Prostate gland (tissue), 2 donors: ENCODE measurements around the gene DOK3. TPM values are rescaled to one million over a fixed set of nuclear protein-coding genes. Genes with fewer than 3 reads are reported as not detected.
A peak's percentile ranks its signal among the peaks of the same experiment; 100 is the strongest.

Source experiments
- DNase-seq: peaks from one replicate; pipeline ENCODE4 v3.0.0-alpha.2; 2019; ENCODE audit warnings: low spot score
- H3K27ac ChIP-seq, 2 donors: fragments of 200-600 bp; sonication (generic); 2 replicates each; pipeline ENCODE4 v1.5.1; 2017 to 2019
- H3K27me3 ChIP-seq: fragments of 200-600 bp; sonication (generic); replicated peaks from 2 replicates; pipeline ENCODE4 v1.5.1; 2019; ENCODE audit not compliant: insufficient read depth
- H3K36me3 ChIP-seq, 2 donors: fragments of 200-600 bp; sonication (generic); 1 replicate in 1 of 2; 2 replicates in 1 of 2; pipeline versions ENCODE4 v1.5.1 to v1.8.1; 2017 to 2019
- H3K4me1 ChIP-seq: fragments of 200-600 bp; sonication (generic); replicated peaks from 2 replicates; pipeline ENCODE4 v1.5.1; 2019
- H3K4me3 ChIP-seq, 2 donors: fragments of 200-600 bp; sonication (generic); 2 replicates each; pipeline ENCODE4 v1.5.1; 2017 to 2019
- H3K9me3 ChIP-seq: fragments of 200-600 bp; sonication (generic); 2 replicates; pipeline ENCODE4 v1.5.1; 2017
- POLR2A ChIP-seq: fragments of 450-650 bp; IDR thresholded peaks from one replicate; pipeline ENCODE4 v1.6.1; 2016; ENCODE audit warnings: antibody characterized with exemption, mild to moderate bottlenecking
- POLR2AphosphoS5 ChIP-seq: sonication (generic); formaldehyde crosslinking; IDR thresholded peaks from one replicate; pipeline ENCODE4 v1.6.1; 2017; ENCODE audit warnings: antibody characterized with exemption
- WGBS: methylation state at CpG from one replicate; pipeline ENCODE4 v1.1.5; 2018; 5-methylcytosine and 5-hydroxymethylcytosine counted together
- intact Hi-C: fragments of 100-400 bp; cut with DNase I; formaldehyde crosslinking; loops from one replicate; pipeline ENCODE4 v1.14.2; 2022
- total RNA-seq, 2 donors: library from RNA; depleted of rRNA; stranded (reverse); fragments of >200 nt; gene quantifications; one replicate each; pipeline ENCODE4 v1.1.0, GENCODE V29; 2016
- TF ChIP-seq, protein P1 (sequence below), 4 experiments: fragments of 200-600 bp in 2 of 4; fragments of 450-650 bp in 2 of 4; sonication (generic) in 2 of 4; IDR thresholded peaks; 1 replicate in 3 of 4; 2 replicates in 1 of 4; pipeline ENCODE4 v1.5.1; 2016 to 2019; ENCODE audit warnings: antibody characterized with exemption in 4 of 4, mild to moderate bottlenecking in 2 of 4, moderate library complexity in 2 of 4

Gene DOK3
- total RNA-seq, 2 donors from 2014 or later = 5.0 to 10.4 TPM

DNA sequence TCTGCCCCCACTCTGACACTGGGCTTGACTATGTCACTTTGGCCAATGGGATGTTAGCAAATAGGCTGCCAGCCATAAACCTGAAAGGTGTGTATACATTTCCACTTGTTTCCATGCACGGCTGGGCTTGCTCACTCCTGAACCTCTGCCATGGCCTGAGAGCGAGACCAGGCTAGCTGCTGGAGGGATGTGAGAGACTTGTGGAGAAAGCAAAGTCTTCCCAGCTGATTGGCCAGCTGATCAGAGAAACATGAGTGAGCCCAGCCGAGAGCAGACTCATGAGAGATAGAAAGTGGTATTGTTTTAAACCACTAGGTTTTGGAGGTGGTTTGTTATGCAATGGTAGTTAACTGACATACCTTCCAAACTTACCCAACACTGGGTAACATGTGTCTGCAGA lies 30.8 kb upstream of the DOK3 start:
- DNase-seq = peak; percentile 82
- 25% methylated on average over 3 of the region's 3 CpGs for WGBS
- no peaks in the 10 kb centered on the region for H3K27me3 ChIP-seq
- no peaks in the 10 kb centered on the region for H3K9me3 ChIP-seq
- TF ChIP-seq, protein P1, sequence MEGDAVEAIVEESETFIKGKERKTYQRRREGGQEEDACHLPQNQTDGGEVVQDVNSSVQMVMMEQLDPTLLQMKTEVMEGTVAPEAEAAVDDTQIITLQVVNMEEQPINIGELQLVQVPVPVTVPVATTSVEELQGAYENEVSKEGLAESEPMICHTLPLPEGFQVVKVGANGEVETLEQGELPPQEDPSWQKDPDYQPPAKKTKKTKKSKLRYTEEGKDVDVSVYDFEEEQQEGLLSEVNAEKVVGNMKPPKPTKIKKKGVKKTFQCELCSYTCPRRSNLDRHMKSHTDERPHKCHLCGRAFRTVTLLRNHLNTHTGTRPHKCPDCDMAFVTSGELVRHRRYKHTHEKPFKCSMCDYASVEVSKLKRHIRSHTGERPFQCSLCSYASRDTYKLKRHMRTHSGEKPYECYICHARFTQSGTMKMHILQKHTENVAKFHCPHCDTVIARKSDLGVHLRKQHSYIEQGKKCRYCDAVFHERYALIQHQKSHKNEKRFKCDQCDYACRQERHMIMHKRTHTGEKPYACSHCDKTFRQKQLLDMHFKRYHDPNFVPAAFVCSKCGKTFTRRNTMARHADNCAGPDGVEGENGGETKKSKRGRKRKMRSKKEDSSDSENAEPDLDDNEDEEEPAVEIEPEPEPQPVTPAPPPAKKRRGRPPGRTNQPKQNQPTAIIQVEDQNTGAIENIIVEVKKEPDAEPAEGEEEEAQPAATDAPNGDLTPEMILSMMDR (IDR thresholded peaks at IDR 0.05) = no peak
- peak; percentile 84 for TF ChIP-seq POLR2AphosphoS5
- intact Hi-C loops = no loop called here
- H3K4me3 ChIP-seq = no peak overlapping the region
- H3K27ac ChIP-seq = peak overlapping the region; percentile 38 to 84
- no peaks in the 10 kb centered on the region for H3K36me3 ChIP-seq
- H3K4me1 ChIP-seq = peaks cover 24% of the 10 kb centered on the region

DNA sequence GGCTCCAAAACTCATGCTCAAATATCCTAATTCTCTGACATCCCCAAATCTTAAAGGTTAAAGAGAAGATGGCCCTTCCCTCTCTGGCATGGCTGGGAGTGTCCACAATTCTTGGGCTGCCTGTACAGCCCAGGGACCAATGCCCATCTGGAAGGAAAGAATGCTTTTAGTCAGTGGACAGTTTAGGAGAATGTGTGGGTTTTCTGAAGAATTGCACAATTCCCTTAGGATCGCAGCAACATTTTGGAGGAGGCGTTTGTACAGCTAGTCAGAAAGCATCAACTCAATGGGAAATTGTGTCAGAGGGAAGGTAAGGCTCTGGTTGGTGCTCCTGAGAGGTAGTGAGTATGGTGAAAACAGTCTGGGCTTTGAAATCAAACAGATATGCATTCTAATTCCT lies 29.8 kb upstream of the DOK3 start:
- no peaks in the 10 kb centered on the region for H3K27me3 ChIP-seq
- no peak for DNase-seq
- H3K4me1 ChIP-seq = peaks cover 24% of the 10 kb centered on the region
- no peaks in the 10 kb centered on the region for H3K36me3 ChIP-seq
- no peaks in the 10 kb centered on the region for H3K9me3 ChIP-seq
- TF ChIP-seq POLR2A (no peak), POLR2AphosphoS5 (no peak)
- TF ChIP-seq, protein P1 (IDR thresholded peaks at IDR 0.05) = no peak
- H3K4me3 ChIP-seq = no peak overlapping the region
- H3K27ac ChIP-seq = peak overlapping the region; percentile 76 to 84
- 78% methylated on average over 2 of the region's 2 CpGs for WGBS
- intact Hi-C loops = loop anchor here (5.0 kb wide), 1 partner anchor 53 kb away; the partner anchor contains the start of gene TMED9

GRCh38 chr5:177538876-177539275 lies 29.2 kb upstream of the DOK3 start:
- H3K27ac ChIP-seq = peak overlapping the region; percentile 76 to 84
- no peaks in the 10 kb centered on the region for H3K9me3 ChIP-seq
- no peaks in the 10 kb centered on the region for H3K36me3 ChIP-seq
- no peak overlapping the region for H3K4me3 ChIP-seq
- TF ChIP-seq, protein P1 (IDR thresholded peaks at IDR 0.05) = no peak
- TF ChIP-seq POLR2A (no peak), POLR2AphosphoS5 (no peak)
- peaks cover 24% of the 10 kb centered on the region for H3K4me1 ChIP-seq
- WGBS = 39% methylated on average over 10 of the region's 10 CpGs
- intact Hi-C loops = loop anchor here (1.0 to 5.0 kb wide), 2 partner anchors 15 to 53 kb away; partner anchors contain the start of genes FAM193B and TMED9
- H3K27me3 ChIP-seq = no peaks in the 10 kb centered on the region
- no peak for DNase-seq

GRCh38 chr5:177537389-177538361 lies 28.0 kb upstream of the DOK3 start:
- Histone ChIP-seq H3K27me3 (no peaks in the 10 kb centered on the region), H3K27ac (peak overlapping the region; percentile 76 to 84), H3K36me3 (peaks cover 0 to 3% of the 10 kb centered on the region in 2 donors), H3K4me1 (peaks cover 24% of the 10 kb centered on the region), H3K4me3 (no peak overlapping the region), H3K9me3 (no peaks in the 10 kb centered on the region)
- peak; percentile 87 for DNase-seq
- 14% methylated on average over 15 of the region's 15 CpGs for WGBS
- intact Hi-C loops = loop anchor here (1.0 to 5.0 kb wide), 2 partner anchors 17 to 55 kb away; partner anchors contain the start of genes FAM193B and TMED9
- TF ChIP-seq, protein P1 (IDR thresholded peaks at IDR 0.05) = no peak
- TF ChIP-seq POLR2A (no peak), POLR2AphosphoS5 (peak; percentile 94)
